GM12891 (cell line): ENCODE results near the gene DMRTC2.

ENCODE experiments used
- PAX5 ChIP-seq: IDR thresholded peaks from 2 replicates; pipeline ENCODE4 v1.6.1; 2011; ENCODE audit warnings: low read length, moderate library complexity, mild to moderate bottlenecking; ENCODE audit not compliant: insufficient read depth, severe bottlenecking
- POLR2A ChIP-seq: IDR thresholded peaks from 2 replicates; pipeline ENCODE4 v1.6.1; 2011; ENCODE audit warnings: low read depth, low read length, control low read depth
- POLR2AphosphoS5 ChIP-seq: IDR thresholded peaks from 2 replicates; pipeline ENCODE4 v1.6.1; 2011; ENCODE audit warnings: low read depth, low read length, control low read depth
- POU2F2 ChIP-seq: IDR thresholded peaks from 2 replicates; pipeline ENCODE4 v1.6.1; 2011; ENCODE audit warnings: low read depth, mild to moderate bottlenecking, control low read depth, low read length, moderate library complexity
- SPI1 ChIP-seq: IDR thresholded peaks from 2 replicates; pipeline ENCODE4 v1.6.1; 2011; ENCODE audit warnings: low read depth, low read length, control low read depth
- TAF1 ChIP-seq: IDR thresholded peaks from 2 replicates; pipeline ENCODE4 v1.6.1; 2011; ENCODE audit warnings: low read depth, low read length, control low read depth

- TF ChIP-seq POLR2A (no peak; the same call in 1 of the 2 replicates), POLR2AphosphoS5 (peak; percentile 59), POU2F2 (no peak; the same call in 1 of the 2 replicates), TAF1 (no peak), SPI1 (no peak), PAX5 (no peak)
These were observed 23.5 kb downstream of the DMRTC2 start for GRCh38 chr19:41868120-41868988.
